ENCODE results near the gene SLC29A2.

The SLC29A2 gene

DNA sequence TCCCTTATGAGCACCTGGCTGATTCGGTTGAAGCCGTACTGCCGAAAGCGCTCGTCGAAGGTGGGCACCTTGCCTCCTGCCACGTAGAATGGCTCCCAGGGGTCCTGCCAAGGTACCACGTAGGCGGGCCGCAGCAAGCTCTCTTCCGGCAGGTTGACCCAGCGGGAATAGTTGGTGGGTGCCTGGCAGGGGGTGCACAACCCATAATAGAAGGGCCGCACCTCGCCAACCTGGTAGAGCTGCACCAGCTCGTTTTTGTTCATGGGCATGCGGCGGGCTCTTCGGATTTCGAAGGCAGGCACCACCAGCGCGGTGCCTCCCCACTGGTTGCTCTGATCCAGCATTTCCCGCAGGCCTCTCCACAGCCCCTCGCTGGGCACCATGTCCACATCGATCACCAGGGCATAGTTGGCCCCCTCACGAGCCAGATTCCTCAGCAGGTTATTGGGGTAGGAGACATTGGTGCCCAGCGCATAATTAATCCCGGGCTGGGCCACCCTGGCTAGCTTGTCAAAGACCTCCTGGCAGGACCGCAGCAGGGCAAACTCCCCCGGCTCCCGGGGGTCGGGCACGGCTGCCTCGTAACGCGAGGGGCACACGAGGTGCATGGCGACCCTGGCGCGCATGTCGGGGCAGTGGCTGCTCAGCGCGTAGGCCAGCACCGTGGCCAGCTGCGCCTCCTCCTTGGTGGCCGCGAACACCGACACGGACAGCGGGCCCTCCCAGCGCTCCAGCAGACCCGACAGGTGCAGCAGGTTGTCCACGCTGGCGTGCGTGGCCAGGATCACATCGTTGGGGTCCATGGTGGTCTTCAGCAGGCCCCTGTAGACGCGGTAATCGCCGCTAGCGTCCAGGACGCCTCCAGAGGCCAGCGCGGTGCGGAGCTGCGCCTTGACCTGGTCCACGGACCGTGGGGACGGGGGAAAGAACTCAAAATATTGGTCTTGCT is 24.8 kb downstream of the SLC29A2 start:
- DNase-seq, result no peak

DNA sequence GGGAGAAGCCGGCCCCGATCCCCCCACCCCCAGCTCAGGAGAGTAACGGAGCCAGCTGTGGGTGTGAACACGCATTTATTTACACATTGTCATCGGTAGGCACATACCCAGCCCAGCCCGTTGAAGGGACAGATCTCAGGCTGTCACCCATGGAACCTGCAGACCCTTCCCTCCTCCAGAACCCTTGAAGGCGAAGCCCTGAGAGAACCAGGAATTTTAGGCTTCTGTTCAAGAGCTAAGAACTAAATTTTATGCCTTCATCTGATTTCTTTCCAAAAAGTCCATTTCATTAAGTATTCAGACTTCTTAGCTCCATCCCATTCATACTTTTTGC is 26.3 kb downstream of the SLC29A2 start:
- DNase-seq, result no peak

DNA sequence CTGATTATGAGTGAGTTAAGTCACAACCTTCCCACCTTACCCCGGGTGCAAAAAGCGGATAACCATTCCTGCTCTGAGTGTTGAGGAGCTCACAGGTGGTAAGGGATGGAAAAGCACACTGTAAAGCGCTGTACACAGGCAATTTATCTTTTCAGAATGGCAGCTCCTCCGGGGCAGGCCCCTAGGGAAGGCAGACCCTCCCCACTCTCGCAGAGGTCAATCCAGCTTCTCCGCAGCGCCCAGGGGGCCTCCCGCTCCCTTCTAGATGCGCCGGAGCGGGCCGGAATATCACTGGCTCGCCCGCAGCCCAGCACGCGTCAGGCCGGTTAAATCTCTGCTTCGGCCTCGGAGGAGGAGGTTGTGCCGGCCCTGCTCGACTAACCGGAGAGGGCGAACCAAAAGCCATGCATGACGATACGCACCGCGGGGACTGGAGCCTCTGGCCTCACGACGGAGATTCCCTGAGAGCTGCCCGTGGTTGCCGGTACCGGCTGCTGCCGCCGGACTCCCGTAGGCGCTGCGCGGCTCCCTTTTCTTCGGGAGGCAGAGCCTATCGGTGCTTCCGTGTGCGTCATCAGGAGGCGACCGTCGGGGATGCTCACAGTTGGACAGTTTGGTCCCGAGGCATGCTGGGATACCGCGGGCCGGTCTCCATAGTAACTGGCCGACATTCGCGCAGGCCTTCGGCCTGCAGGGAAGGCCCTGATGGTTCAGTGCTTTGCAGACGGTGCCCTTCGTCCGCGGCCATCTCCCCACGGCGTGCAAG is 26.8 kb downstream of the SLC29A2 start, which contains the start of gene BRMS1:
Gene BRMS1, minus strand, starts transcription at position 555 of the 766 bp plus-strand sequence. CDS start 2,870 bp downstream, outside the sequence.
- peak; percentile 84 to 90 (median 87) for DNase-seq

DNA sequence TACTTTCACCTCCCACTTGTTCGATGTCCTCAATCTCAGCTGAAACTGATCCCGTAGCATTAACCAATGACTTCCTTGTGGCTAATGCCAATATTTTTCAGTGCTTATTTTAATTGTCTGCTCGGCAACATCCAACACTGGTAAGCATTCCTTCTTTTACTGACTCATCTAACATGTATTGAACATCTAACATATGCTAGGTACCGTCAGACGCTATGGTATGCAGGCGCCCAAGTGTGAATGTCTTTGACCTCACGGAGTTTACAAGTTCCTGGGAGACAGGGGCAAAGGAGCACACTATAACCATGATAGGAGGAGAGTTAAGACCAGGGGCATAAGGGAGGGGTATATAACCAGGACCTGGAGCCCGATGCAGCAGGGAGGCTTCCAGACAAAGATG is 28.4 kb downstream of the SLC29A2 start:
- DNase-seq, result no peak

DNA sequence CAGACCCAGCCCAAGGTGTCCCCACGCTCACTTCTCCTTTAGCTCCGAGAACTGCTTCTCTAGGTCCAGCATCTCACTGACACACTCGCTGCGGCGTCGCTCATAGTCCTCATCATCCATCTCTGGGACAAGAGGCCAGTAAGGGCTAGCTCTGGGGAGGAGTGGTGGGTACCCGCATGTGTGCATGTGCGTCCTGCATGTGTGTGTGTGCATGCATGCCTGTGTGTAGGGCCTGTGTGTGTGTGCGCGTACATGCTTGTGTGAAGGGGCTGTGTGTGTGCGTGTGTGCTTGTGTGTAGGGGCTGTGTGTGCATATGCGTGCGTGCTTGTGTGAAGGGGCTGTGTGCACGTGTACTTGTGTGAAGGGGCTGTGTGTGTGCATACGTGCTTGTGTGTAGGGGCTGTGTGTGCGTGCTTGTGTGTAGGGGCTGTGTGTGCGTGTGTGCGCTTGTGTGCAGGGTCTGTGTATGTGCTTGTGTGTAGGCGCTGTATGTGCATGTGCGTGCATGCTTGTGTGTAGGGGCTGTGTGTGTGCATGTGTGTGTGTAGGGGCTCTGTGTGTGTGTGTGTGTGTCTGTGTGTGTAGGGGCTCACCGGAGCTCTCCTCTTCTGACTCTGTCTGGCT is 29.9 kb downstream of the SLC29A2 start:
- no peak for DNase-seq

DNA sequence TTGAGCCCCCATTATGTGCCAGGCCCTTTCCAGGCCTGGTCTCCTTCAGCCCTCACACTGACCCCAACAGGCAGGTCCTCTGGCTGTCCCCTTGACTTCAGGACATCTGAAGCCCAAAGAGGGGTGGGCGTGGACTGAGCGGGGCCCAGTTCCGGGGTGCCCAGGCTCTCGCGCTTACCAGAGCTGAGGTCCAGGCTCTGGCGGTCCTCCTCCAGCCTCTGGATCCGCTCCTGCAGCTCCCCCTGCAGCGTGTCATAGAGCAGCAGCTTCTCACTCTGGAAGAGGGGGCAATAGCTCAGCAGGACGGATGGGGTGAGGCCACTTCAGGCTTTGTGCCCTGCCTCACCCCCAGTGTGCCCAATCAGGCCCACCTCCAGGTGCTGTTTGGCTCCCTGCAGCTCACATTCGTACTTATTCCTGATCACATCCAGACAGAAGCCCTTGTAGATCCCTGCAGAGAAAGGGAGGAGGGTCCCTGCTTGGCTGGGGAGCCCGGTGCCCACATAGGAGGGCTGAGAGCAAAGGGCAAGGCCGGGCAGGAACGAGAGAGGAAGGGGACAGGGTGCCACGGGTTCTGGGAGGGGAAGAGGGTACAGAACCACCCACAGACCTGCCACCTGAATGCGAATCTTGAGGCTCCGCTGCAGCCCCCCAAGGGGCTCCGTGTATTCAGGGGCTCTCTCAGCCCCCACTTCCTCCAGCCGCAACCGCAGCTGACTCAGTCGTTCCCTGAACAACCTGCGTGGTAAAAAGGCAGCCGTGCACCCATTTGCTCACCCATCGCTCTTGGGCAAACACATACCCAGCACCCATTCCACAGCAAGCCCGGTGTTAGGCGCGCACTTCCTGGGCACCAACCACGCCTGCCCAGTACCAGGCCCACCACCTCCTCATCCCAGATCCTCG is 30.7 kb downstream of the SLC29A2 start:
- no peak for DNase-seq

GRCh38 chr11:66339686-66340483 is 31.7 kb downstream of the SLC29A2 start:
- no peak for DNase-seq

DNA sequence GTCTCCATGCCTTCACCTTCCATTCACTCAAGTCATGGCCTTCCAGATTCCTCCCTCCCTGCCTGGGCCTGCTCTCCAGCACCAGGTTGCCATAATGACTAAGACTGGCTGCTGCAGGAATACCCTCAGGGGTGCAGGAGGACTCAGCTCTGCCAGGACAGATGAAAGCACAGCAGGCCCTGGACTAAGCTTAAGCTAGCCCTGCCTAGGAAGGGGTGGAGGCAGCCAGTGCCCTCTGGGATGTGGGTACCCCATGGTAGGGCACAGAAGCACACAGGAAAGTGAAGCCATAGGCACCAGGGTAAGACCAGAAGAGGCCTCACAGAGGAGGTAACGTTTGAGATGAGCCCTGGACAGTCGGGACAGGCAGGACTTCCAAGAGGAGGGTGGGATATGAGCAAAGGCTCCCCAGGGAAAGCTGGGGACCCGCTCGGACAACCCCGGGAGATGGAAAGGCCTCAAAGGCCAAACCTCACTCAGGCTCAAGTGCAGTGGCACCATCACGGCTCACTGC is 32.3 kb downstream of the SLC29A2 start:
- DNase-seq, result no peak

DNA sequence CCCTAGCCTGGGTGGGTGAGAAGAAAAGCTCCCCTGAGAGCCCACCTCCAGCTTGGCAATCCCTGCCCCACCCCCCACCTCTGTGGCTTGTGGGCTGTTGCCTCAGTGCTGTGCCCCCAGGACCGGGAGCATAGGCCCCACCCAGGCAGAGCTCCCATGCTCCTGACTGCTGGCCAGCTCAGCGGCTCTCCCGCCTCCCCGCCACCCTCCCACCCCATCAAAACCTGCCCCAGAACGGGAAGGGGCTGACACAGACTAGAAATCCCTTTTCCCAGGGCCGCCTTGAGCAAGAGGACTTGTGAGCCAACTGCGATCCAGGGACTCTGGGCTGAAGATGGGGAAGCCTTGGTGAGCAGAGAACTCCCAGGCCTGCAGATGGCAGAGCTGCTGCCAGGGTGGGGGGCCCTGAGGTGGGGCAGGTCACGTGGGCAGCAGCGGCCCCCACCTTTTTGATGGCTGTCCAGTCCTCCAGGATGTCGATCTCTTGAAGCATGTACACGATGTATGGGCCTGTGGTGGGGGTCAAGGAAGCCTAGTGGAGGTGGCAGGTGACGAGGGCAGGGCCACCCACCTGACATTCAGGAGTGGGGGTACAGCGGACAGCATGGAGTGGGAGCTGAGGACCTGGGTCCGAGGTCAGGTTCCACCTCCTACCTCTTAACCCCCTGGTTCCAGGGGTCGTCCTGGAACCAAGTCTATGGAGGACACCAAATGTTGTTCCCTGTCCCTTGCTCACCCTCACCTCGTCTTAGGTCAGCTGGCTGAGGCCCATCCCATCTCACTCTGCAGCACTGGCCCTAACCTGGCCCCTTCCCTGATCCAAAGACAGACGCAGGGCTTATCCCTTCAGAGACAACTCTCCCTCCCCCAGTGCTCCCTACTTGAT is 33.0 kb downstream of the SLC29A2 start:
- DNase-seq, result no peak

- no peak for DNase-seq
Measured at GRCh38 chr11:66337103-66337899, 34.3 kb downstream of the SLC29A2 start.

DNA sequence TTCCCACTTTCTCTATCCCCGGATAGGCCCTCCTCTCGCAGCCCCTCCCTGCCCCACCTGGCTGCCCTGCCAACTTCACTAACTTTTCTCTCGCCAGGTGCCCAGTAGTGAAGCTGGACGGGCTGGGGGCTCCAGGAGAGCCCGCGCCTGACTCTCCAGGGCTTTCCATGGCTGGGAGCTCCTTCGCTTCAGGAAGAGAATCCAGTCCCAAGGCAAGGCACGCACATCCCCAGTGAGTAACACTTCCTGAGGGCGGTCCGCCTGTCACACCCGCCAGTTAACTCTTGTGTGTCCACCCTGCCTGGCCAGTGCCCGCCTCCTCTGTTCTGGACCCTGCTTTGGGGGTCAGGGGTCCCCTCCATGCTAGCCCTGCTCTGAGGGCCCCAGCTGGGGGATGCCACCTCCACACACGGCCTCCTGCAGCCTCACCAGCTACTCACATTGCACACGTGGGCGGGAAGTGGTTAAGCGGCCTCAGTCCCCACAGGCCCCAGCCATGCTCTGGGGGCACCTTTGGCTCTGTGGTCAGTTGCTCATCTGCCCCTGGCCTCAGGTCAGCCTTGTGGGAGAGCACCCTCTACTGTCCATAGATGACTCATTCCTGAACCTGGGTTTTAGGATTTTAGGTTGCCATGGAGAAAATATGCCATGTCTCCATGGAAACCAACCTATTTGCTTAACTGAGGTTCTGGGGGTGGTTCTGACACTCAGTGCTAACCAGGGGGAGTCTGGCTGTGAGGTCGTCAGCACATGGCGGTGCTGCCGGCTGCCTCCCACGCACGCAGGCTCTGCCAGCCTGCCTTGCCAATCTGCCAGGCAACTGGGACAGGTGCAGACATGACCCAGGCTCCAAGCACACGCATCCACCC is 35.1 kb downstream of the SLC29A2 start, which contains the start of gene RIN1:
Gene RIN1, minus strand, starts transcription at position 201 of the 869 bp plus-strand sequence. Its CDS starts 32 bp downstream, at position 169.
- DNase-seq, result no peak

DNA sequence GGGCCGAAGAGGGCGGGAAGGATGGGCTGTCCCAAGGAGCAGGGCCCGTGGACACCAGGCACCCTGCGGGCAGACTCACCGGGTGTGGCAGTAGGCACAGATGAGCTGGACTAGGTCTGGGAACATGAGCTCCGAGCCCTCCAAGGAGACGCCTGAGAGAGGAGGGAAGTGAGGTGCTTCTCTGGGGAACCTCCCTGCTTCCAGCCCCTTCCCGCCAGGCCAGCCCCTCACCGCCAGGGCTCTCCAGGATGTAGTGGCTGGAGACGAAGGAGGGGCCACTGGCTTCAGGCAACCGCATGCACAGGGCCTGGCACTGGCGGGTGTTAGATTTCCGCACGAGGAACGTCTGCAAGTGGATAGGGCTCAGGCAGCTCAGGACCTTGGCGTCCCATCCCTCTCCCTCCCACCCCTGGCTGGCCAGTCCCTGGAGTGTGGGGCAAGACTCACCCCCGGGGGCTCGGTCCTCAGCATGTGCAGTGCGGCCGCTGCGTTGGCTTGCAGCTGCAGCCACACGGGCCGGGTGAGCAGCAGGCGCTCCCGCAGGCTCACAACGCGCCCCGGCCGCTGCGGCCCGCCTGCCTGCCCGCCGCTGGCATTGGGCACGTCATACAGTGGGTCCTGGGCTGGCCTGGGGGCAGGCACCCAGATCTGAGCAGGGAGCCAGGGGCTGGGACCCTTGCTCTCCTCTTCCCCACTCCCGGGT is 35.9 kb downstream of the SLC29A2 start:
- DNase-seq, result no peak

- no peak for DNase-seq
Measured at GRCh38 chr11:66334605-66335442, 36.7 kb downstream of the SLC29A2 start.

DNA sequence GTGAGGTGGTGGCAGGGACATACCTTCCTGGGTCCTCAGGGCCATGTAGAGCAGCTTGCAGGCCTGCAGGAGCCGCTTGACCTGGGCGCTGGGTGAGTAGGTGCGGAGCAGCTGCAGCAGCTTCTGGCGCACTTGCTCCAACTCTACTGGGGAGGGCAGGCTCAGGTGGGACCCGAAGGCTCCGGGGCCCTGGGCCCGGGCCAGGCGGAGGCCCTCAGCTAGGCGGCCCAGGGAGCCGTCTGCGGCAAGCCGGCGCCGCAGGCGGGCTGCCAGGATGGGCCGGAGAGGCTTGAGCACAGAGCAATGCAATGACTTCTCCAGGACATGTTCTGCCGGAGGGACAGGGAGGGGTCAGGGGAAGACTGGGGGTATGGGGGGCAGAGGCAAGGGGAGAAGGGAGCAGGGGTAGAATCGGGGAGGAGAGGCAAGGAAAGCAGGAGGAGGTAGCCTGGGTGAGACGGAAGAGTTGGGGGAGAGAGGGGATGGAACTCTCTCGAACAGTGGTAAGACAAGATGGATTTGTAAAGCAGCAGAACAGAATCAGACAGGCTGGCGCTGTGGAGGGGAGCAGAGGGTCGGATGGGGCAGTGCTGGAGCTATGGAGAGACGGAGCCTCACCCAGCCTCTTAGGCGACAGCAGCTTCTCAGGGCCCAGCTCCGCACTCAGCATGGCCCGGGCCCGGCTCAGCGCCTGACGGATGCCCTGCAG is 37.5 kb downstream of the SLC29A2 start:
- DNase-seq, result no peak

- DNase-seq, result no peak
Measured at GRCh38 chr11:66333220-66333877, 38.2 kb downstream of the SLC29A2 start.
